GM19467 (cell line): ENCODE measurements around the gene HID1.
"Not testable (repeated sequence)": the region's sequence is repeated elsewhere in the genome, so short reads cannot be mapped to it uniquely, and the experiment has no call there.

Source experiments
- ATAC-seq: cut with Tn5 transposase; IDR thresholded peaks from one replicate; pipeline ENCODE4 v1.9.1; 2021; ENCODE audit warnings: mild to moderate bottlenecking, moderate library complexity; ENCODE audit not compliant: unreplicated experiment

Gene HID1

DNA sequence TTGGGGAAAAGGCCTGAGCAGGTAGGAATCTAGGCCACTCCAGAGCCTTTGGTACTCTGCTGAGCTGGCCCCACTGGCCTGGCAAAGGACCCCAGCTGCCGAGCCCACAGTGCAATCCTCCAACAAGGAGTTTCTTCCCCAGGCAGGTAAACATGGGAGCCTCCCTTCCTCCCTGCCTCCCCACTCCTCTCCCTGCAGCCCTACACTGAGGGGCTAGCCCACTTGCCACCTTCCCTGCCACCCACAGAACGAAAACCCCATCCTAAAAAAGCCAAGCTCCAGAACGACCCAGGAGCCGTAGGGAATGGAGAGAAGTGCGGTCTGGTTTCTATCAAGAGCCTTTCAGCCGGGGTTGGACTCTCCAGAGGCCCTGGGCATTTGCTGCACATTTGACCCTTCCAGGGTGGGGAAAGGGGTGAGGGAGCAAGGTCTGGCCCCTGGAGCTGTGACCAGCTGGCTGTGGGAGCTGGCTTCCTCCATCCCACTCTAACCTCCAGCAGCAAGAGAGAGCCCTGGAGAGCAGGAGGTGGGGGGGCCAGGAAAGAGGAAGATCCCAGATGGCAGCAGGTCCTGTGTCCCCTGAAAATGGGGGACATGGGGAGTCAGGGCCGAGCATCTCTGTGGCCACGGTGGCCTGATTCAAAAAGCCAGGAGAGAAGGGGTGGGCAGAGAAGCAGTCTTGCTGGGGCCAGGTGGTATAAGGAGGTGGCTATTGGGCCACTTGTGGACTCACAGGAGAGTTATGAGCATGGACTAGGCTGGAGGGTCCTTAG lies 1.3 kb downstream of the HID1 start:
- ATAC-seq: no peak

DNA sequence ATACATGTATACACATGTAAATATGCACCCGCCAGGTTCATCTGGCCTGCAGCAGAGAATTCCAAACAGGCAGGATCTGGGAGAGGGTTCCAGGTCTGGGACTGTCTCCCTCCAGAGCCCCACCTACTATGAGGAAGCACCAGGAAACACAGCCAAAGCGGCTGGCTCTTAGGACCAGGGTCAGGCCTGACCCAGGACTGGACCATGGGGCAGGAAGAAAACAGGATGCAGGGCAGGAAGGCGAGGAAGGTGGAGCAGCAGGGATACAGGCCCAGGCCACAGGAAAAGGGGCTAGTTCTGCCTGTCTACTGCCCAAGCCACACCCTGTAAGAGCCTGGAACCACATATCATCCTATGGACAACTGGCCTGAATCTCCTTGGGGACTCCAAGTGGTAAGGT lies 2.2 kb downstream of the HID1 start:
- no peak for ATAC-seq

DNA sequence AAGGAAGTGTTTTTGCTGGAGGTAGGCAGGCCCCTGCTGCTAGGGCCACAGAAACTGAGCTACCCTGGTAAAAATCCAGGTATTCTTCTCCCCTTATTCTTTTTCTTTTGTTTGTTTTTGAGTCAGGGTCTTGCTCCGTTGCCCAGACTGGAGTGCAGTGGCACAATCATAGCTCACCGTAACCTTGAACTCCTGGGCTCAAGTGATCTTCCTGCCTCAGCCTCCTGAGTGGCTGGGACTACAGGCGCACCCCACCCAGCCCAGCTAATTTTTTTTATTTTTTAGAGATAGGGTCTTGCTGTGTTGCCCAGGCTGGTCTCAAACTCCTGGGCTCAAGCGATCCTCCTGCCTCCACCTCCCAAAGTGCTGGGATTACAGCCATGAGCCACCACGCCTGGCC lies 3.1 kb downstream of the HID1 start:
- ATAC-seq: not testable (repeated sequence)

DNA sequence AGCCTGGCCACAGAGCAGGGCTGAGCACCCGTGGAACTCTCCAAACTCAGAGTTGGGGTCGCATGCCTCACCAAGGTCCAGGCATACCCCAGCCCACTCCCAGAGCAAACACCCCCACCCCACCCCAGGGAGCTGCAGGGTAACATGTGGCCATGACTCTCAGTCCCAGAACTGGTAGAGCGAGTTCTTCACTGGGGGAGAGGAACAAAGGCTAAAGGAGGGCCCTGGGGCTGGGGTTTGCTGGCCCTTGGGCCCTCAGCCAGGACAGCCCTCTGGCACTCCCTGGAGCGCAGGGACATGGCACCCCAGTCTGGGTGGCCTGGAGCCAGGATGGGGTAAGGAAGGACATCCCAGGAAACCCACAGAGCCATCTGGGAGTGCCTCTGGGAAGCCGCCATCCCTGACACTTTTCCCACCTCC lies 4.2 kb downstream of the HID1 start:
- no peak for ATAC-seq

DNA sequence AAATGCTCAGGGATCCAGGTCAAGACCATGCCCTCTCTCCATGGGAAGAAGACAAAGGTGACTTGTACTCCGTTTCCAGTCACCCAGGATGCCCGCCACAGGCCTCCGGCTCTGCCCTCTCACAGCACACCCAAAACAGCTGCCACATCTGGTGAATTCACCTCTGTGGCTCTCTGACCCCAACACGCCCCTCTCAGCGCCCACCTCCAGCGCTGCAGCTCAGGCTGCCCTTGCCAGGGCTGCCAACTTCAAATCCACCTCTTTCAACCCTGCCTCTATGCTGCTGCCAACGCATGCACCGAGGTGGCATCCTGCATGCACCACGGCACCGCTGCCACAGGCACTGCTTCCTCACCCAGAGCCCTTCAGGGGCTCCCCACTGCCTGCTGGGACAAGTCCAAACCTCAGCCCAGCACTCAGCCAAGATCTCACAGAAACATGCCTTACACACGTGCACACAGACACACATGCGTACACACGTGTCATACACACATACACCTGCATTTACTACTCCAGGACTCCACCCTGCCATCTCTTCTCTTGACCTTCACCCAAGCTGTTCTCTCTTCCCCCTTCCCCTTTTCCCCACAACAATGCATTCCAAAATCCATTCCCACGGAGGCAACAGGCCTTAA lies 7.5 kb downstream of the HID1 start:
- no peak for ATAC-seq

DNA sequence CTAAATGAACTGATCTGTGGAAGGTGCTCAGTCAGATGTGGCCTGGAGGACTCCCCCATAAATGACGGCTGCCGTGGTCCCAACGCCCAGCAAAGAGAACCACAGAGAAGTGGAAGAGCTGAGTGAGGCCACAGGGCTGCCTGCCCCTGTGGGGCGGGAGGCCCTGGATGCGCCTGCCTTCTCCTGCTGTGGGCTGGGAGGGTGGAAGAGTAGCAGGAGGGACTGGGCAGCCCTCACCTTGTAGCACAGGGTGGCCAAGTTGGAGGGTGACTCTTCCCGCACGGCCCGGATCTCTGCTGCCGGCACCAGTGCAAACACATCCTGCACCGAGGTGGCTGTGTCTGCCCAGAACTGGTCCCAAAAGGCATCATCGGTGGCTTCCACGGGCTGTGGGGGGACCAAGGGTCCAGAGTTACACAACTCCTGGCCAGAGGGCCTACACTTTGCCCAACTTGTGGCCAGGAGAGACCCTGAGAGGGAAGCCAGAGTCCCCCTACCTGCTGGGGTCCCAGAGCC lies 8.3 kb downstream of the HID1 start:
- no peak for ATAC-seq

DNA sequence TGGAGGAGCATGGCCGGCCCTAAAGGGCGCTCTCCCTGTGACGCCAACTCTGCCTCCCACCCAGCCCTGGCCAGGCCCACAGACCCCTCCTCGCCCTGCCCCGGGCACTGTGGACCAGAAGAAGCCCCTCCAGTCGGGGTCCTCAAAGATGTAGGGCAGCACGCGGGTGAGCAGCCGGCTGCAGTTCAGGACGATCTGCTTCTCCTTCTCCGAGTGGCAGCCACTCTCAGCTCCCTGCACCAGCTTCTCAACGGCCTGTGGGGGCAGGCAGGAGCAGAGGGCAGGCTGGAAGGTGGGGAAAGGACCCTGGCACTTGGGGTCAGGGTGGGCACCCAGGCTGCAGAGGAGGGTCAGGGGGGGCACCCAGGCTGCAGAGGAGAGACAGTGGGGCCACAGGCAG lies 8.9 kb downstream of the HID1 start:
- no peak for ATAC-seq

DNA sequence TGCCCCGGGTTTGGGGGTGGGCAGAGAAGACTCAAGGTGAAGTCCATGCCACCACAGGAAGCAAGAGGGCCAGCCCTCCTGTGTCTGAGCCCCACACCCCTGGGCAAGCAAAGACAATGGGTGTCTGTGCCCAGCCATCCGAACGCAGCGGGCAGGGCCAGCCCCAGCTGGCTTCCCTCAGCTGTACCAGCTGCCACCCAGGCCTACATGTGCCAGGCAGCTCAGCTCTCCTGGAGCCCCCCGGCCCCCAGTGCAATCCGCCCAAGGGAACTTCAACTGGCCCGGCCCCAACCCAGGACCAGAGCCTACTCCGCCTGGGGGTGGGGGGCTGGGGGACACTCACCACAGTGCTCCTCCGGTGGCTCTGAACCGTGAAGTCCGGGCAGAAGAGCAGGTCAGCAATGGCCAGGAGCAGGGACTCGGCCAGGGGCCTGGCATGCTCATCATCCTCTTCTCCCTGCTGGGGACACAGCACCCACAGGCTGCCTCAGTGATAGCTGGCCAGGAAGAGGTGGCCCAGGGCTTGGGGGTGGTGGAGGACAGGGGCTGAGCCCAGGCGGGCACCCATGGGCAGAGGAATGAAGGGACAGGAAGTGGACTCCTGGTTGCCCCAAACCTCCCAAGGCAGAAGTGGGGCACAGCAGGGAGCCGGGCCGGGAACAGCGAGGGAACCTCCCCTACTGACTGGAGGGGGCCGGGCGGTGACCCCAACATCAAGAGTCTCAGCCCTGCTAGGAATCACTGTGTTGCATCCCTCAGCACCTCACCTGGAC lies 9.8 kb downstream of the HID1 start:
- no peak for ATAC-seq

DNA sequence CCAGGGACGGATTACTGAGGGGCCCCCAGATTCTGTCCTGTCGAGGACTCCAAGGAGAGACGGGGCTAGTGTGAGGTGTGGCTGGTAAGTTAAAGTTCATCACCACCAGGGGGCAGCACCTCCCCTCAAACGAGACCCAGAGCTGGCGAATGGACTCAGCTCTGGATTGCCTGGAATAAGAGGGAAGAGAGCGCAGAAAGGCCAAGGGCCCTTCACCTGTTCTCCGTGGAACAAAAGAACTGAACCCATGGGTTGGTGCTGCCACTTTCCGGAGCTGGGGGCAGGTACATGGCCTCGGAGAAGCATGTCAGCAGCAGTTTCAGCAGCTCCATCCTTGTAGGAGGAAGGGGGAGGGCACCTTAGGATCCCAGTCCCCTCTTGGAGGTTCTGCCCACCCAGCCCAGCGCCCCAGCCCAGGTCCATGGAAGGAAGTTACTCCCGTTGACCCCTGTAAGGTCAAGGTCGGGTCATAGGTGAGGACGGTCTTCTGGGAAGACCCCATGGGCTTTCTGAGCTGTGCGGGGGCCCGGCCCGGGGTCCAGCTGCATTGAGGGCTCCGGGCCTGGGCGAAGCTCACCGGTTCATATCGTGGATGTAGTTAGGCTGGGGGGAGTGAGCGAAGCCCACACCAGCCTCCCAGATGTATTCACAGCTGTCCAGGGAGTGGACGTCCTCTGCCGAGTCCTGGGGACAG lies 10.8 kb downstream of the HID1 start:
- no peak for ATAC-seq

DNA sequence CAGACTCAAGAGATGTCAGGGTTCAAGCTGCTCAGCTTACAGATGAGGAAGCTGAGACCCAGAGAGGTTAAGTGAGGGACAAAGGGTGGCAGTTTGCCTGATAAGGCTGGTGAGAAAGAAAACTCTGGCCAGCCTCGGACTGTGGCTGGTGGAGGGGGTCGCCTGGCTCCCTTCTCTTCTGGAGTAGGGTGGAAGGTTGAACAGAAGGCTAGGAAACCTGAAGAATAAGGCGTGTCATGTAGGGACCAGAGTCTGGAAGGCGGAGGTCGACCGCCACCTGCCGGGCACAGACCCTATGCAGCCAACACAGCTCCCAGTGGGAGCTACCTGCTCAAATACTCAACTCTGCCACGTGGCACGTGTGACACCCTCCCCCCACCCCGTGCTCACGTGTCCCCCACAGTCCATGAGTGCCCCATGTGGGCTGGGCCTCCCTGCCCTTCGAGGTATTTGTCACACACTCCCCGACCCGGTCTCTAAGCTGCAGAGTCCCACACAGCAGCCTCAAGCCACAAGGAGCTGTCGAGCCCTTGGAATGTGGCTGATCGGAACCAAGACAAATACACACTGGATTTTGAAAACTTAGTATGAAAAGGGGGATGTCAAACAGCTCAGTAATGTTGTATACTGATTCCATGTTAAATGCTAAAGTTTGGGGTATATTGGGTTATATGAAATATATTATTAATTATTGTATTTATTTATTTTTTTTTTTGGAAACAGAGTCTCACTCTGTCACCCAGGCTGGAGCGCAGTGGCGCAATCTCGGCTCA lies 11.8 kb downstream of the HID1 start:
- ATAC-seq: no peak

DNA sequence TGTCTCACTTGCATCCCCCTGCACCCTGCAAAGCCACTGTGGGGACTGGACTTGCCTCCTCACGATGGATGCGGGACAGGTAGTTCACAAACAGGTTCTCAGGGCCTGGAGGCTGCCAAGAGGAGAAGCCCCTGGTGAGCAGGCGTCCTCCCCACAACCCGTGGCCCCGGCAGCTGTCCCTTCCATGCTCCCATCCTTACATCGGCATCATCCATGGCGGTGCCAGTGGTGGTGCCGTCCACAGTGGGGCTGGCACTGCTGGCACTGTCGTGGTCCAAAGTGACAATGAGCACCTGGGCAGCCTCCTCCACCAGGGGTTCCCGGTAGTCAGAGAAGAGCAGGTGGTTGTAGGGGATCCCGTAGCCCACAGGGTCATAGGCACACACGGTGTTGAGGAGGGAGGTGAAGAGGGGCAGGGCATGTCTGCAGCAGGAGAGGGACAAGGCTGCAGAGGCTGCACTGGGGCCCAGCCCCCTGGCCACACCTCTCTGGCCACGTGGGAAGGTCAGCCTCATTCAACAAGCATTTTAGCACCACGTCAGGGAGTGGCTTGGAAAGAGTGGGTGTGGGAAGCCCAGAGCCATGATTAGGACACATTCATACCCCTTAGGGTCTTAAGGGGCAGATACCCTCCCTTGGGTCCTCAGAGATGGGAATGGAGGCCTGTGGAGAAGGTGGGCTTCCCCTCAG lies 12.6 kb downstream of the HID1 start:
- no peak for ATAC-seq

DNA sequence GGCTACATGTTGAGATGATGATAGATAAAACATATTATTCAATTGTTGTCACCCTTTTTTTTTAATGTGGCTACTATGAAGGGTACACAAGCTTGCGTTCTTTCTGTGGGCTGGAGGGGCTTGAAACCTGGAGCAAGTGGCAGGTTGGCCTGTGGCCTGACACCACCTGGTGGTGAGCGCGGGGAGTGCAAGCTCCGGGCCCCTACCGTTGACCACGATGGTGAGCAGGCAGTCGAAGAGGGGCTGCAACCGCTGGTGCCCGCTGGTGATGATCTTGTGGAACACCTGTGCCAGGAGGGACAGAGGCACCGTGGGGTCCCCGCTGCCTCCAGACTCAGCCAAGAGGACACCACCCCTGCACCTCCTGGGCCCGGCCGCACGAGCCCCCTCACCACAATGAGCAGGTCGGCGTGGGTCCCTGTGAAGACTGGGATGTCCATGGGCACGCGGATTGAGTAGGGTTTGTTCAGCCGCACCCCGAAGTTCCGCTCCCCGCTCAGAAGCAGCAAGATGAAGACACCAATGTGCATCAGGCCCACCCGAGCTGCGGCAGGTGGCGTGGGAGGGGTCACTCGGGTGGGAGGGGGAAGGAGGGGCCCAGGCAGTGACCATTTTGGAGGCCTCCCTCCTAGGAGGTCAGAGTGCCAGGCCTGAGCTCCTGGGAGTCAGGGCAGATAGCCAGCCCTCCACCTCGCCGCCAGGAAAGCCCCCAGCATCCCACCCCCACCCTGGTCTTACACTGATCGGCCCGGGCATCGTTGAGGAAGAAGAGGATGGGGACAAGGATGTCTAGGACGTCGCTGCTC lies 14.4 kb downstream of the HID1 start:
- no peak for ATAC-seq

DNA sequence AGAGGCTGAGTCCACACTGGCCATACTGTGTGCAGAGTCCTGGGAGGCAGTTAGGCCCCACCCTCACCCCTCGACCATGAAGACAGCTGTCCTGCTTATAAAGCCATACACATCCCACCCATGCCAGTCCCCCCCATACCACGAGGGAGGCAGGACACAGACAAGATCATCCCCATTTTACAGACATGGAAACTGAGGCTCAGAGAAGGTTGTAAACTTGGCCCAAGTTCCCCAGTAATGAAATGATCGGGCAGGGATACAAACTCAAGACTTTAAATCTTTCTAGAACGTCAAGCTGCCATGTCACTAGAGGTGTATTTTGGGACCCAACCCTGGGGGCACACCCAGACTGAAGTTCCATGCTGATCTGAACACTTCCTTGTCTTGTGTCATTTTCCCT lies 16.5 kb downstream of the HID1 start:
- no peak for ATAC-seq

DNA sequence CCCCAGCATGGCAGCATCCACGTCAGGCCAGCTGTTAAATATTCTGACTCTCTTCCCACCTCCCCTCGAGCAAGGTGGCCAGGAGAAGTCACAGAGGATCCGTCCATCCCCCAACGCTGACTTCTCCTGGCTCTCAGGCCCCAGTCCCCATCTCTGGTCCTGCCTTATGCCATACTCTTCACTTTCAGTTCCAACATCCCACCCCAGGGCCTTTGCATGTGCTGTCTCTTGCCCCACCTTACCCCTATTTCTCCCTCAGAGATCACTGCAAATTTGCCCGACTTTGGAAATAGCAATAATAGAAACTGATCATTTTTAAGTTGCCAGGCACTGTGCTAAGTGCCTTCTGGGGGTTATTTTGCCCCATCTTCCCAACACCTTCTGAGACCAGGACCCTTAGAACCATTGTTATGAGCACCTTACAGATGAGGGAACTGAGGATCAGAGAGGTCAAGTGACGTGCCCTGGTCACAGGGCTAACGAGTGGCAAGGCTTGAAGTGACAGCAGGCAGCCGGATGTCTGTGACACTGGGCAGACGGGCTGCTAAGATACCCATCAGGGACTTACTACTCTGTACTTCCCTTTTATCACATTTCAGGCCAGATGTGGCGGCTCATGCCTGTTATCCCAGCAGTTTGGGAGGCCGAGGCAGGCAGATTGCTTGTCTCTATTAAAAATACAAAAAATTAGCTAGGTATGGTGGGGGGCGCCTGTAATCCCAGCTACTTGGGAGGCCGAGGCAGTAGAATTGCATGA lies 17.7 kb downstream of the HID1 start:
- ATAC-seq: no peak

DNA sequence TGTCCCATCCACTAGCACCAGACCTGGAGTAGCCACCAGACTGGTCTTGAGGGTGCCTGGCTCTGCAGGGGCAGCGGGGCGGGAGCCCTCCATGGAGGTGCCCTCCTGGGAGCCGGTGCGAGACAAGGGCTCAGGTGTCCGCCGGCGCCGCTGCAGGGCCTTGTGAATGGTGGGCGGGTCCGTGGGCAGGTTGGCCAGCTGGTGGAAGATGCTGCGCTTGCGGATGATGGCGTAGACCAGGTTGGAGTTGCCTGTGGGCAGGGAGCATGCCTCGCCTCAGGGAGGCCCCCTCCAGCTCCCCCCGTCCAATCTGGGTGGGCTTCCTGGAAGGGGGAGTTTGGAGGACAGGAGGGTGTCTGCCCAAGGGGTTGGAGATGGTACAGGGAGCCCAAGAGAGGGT lies 18.4 kb downstream of the HID1 start:
- ATAC-seq: no peak

DNA sequence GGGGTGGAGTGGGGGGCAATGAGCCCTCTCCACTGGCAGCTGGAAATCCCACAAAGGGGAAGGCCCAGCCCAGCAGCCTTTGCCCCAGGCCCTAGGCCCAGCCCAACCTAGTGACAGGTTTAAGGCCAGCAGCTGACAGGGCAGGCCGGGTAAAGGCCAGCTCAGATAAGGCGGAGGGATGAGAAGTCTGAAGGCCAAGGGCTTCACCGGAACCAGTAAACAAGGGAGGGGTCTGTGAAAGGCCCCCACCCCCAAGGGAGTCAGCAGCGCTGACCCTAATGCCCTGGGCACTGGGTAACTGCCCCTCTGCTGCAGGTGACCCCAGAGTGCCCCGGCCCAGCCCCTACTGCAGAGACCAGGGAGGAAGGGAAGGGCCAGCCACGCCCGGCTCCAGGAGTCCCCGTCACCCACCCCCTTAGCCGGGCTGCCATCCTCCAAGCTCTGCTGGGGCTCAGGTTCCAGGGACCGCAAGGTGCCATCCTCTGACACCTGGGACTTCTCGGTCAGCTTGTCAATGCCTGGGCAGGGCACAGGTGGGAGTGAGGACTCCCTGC lies 19.3 kb downstream of the HID1 start:
- ATAC-seq: no peak

DNA sequence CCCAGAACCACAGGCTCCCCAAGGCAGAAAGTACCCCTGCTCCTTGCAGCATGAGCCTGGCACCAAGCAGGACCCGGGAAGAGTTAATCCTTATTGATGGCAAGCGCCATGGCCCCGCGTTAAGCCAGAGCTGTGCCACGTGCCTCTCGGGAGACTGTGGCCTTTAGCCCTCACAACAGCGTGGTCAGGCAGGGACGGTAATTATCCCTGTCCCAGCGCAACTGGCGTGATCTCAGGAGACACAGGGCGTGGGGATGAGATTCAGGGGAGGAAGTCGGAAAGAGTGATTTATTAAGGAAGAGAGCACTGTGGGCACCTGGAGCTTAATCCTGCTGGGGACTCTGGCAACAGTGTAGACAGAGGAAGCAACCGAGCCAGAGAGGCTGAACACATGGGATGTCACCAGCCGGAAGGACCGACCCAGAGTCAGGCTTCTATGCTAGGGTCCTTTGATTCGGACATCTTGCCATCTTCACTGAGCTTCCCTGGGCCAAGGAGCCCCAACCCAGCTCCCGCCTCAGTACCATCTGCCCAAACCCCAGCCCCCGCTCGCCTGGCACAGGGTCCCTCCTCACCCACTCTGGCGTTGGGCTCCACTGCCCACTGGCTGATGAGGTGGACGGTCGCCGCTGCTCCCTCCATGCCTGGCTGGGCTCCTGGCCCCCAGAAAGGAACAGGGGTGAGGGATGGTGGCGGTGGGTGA lies 20.0 kb downstream of the HID1 start:
- ATAC-seq: no peak
